HepG2 (cell line): ENCODE results near the gene RRAD. TPM values are rescaled to one million over a fixed set of nuclear protein-coding genes. Genes with fewer than 3 reads are reported as not detected.

Source experiments
- KLF13 ChIP-seq: sonication (generic); formaldehyde crosslinking; IDR thresholded peaks from 2 replicates; pipeline ENCODE4 v1.4.0; 2020; ENCODE audit warnings: mild to moderate bottlenecking, missing genetic modification reagents
- NFATC3 ChIP-seq: sonication (generic); formaldehyde crosslinking; IDR thresholded peaks from 2 replicates; pipeline ENCODE4 v1.5.1; 2020; ENCODE audit warnings: mild to moderate bottlenecking, missing genetic modification reagents
- NFE2 ChIP-seq: sonication (generic); formaldehyde crosslinking; IDR thresholded peaks from 2 replicates; pipeline ENCODE4 v1.4.0; 2020; ENCODE audit warnings: missing genetic modification reagents
- NFKB2 ChIP-seq: sonication (generic); formaldehyde crosslinking; IDR thresholded peaks from 2 replicates; pipeline ENCODE4 v1.4.0; 2020; ENCODE audit warnings: missing genetic modification reagents, borderline replicate concordance
- SIN3B ChIP-seq: fragments of 150-350 bp; IDR thresholded peaks from 2 replicates; pipeline ENCODE4 v1.6.1; 2014; ENCODE audit warnings: low read length
- ZFP41 ChIP-seq: sonication (generic); formaldehyde crosslinking; IDR thresholded peaks from 2 replicates; pipeline ENCODE4 v1.4.0; 2020; ENCODE audit warnings: mild to moderate bottlenecking, missing genetic modification reagents, borderline replicate concordance
- ZNF335 ChIP-seq: sonication (generic); formaldehyde crosslinking; IDR thresholded peaks from 2 replicates; pipeline ENCODE4 v1.4.0; 2020; ENCODE audit warnings: missing genetic modification reagents
- ZNF441 ChIP-seq: sonication (generic); formaldehyde crosslinking; IDR thresholded peaks from 2 replicates; pipeline ENCODE4 v1.7.0; 2021; ENCODE audit warnings: missing genetic modification reagents, borderline replicate concordance
- ZNF547 ChIP-seq: sonication (generic); formaldehyde crosslinking; IDR thresholded peaks from 2 replicates; pipeline ENCODE4 v1.5.1; 2020; ENCODE audit warnings: mild to moderate bottlenecking, missing genetic modification reagents
- ZNF589 ChIP-seq: sonication (generic); formaldehyde crosslinking; conservative IDR thresholded peaks from 2 replicates; pipeline ENCODE4 v1.8.0; 2022; ENCODE audit warnings: mild to moderate bottlenecking, moderate library complexity, missing genetic modification reagents
- ZNF7 ChIP-seq: IDR thresholded peaks from 2 replicates; pipeline ENCODE4 v1.6.1; 2016; ENCODE audit warnings: missing biosample characterization, missing genetic modification reagents
- ZNF720 ChIP-seq: sonication (generic); formaldehyde crosslinking; IDR thresholded peaks from 2 replicates; pipeline ENCODE4 v1.4.0; 2020; ENCODE audit warnings: missing genetic modification reagents
- polyA plus RNA-seq, 8 experiments: library from polyadenylated mRNA; depleted of rRNA in 3 of 8; stranded (reverse) in 7 of 8; unstranded in 1 of 8; fragments of >200 nt; fragmentation: Illumina TruSeq in 4 of 8; extraction: Trizol in 4 of 8; gene quantifications; 2 replicates each; pipeline versions ENCODE4 v1.2.1 to v1.2.3, GENCODE V29; 2011 to 2016; ENCODE audit warnings: low read depth in 4 of 8, missing spikeins in 1 of 8, mixed read lengths in 1 of 8; ENCODE audit not compliant: insufficient read depth in 1 of 8
- total RNA-seq, 5 experiments: library from RNA; depleted of rRNA; stranded (reverse); fragments of >200 nt; fragmentation: Illumina TruSeq; extraction: Trizol; gene quantifications; 2 replicates each; pipeline ENCODE4 v1.2.3, GENCODE V29; 2016; ENCODE audit warnings: low read depth in 1 of 5
- TF ChIP-seq, protein P1 (sequence below): sonication (generic); formaldehyde crosslinking; IDR thresholded peaks from 2 replicates; pipeline ENCODE4 v1.4.0; 2020; ENCODE audit warnings: missing genetic modification reagents
- TF ChIP-seq, protein P2 (sequence below): sonication (generic); formaldehyde crosslinking; IDR thresholded peaks from 2 replicates; pipeline ENCODE4 v1.4.0; 2020; ENCODE audit warnings: missing genetic modification reagents
- TF ChIP-seq, protein P3 (sequence below): sonication (generic); formaldehyde crosslinking; IDR thresholded peaks from 2 replicates; pipeline ENCODE4 v1.4.0; 2020; ENCODE audit warnings: mild to moderate bottlenecking, missing genetic modification reagents

Gene RRAD
- total and polyA plus RNA-seq, 2 of the 13 experiments (the other 11 are each of a cell fraction or from before 2014, with no cell fraction given) = 0.80 to 1.1 TPM

DNA sequence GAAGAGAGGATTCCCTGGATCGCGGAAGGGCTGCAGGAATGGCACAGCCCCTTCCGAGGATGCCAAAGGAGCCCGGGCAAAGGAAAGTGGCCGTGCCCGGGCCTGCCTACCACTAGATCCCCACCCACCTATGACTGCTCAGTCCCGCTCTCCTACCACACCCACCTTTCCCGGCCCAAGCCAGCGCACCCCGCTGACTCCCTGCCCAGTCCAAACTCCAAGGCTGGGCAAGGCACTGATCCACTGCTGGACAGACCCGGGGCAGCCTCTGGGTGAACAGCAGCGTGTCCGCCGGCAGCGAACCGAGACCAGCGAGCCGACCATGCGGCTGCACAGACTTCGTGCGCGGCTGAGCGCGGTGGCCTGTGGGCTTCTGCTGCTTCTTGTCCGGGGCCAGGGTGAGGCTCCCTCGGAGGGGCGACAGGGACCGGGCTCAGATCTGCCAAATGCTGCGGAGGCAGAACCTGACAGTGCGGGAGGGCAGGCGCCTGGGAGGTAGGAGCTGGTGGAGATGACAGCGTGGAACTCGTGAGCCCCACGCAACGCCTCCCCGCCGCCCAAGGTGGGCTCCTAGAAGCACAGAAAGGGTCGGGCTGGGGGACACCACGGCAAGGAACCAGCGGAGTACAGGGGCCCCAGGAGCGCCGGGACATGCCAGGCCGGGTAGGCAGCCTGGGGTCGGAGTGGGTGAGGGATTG lies 10.1 kb upstream of the RRAD start, which contains the start of gene CES2 (continued):
- TF ChIP-seq KLF13 (CRISPR knock-in tag) (peak; percentile 95; the same call in 1 of the 2 replicates), ZFP41 (CRISPR knock-in tag) (peak; percentile 38; the same call in 1 of the 2 replicates), NFATC3 (no peak), NFE2 (CRISPR knock-in tag) (no peak), ZNF441 (CRISPR knock-in tag) (peak; percentile 64; the same call in 1 of the 2 replicates), ZNF7 (CRISPR knock-in tag) (no peak), ZNF335 (CRISPR knock-in tag) (no peak), NFKB2 (CRISPR knock-in tag) (peak; percentile 65; the same call in 1 of the 2 replicates), ZNF720 (CRISPR knock-in tag) (no peak), ZNF589 (CRISPR knock-in tag) (peak; percentile 97), SIN3B (no peak), ZNF547 (peak; percentile 93)
- TF ChIP-seq, protein P1, sequence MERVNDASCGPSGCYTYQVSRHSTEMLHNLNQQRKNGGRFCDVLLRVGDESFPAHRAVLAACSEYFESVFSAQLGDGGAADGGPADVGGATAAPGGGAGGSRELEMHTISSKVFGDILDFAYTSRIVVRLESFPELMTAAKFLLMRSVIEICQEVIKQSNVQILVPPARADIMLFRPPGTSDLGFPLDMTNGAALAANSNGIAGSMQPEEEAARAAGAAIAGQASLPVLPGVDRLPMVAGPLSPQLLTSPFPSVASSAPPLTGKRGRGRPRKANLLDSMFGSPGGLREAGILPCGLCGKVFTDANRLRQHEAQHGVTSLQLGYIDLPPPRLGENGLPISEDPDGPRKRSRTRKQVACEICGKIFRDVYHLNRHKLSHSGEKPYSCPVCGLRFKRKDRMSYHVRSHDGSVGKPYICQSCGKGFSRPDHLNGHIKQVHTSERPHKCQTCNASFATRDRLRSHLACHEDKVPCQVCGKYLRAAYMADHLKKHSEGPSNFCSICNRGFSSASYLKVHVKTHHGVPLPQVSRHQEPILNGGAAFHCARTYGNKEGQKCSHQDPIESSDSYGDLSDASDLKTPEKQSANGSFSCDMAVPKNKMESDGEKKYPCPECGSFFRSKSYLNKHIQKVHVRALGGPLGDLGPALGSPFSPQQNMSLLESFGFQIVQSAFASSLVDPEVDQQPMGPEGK (CRISPR knock-in tag) = peak; percentile 77
- TF ChIP-seq, protein P2, sequence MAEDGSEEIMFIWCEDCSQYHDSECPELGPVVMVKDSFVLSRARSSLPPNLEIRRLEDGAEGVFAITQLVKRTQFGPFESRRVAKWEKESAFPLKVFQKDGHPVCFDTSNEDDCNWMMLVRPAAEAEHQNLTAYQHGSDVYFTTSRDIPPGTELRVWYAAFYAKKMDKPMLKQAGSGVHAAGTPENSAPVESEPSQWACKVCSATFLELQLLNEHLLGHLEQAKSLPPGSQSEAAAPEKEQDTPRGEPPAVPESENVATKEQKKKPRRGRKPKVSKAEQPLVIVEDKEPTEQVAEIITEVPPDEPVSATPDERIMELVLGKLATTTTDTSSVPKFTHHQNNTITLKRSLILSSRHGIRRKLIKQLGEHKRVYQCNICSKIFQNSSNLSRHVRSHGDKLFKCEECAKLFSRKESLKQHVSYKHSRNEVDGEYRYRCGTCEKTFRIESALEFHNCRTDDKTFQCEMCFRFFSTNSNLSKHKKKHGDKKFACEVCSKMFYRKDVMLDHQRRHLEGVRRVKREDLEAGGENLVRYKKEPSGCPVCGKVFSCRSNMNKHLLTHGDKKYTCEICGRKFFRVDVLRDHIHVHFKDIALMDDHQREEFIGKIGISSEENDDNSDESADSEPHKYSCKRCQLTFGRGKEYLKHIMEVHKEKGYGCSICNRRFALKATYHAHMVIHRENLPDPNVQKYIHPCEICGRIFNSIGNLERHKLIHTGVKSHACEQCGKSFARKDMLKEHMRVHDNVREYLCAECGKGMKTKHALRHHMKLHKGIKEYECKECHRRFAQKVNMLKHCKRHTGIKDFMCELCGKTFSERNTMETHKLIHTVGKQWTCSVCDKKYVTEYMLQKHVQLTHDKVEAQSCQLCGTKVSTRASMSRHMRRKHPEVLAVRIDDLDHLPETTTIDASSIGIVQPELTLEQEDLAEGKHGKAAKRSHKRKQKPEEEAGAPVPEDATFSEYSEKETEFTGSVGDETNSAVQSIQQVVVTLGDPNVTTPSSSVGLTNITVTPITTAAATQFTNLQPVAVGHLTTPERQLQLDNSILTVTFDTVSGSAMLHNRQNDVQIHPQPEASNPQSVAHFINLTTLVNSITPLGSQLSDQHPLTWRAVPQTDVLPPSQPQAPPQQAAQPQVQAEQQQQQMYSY (CRISPR knock-in tag) = 0 out of 2 replicates have a peak, but pooled peaks have one; percentile 70
- TF ChIP-seq, protein P3, sequence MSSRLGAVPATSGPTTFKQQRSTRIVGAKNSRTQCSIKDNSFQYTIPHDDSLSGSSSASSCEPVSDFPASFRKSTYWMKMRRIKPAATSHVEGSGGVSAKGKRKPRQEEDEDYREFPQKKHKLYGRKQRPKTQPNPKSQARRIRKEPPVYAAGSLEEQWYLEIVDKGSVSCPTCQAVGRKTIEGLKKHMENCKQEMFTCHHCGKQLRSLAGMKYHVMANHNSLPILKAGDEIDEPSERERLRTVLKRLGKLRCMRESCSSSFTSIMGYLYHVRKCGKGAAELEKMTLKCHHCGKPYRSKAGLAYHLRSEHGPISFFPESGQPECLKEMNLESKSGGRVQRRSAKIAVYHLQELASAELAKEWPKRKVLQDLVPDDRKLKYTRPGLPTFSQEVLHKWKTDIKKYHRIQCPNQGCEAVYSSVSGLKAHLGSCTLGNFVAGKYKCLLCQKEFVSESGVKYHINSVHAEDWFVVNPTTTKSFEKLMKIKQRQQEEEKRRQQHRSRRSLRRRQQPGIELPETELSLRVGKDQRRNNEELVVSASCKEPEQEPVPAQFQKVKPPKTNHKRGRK (CRISPR knock-in tag) = peak; percentile 38; the same call in 1 of the 2 replicates
